Naive thymus-derived CD4-positive, alpha-beta T cell (primary cell): Measurements from ENCODE around the gene CARS2. TPM values are rescaled to one million over a fixed set of nuclear protein-coding genes. Genes with fewer than 3 reads are reported as not detected.
A peak's percentile ranks its signal among the peaks of the same experiment; 100 is the strongest.
"Not testable (repeated sequence)": the region's sequence is repeated elsewhere in the genome, so short reads cannot be mapped to it uniquely, and the experiment has no call there.

Experiments
- ATAC-seq: fragments of 150-1000 bp; cut with Tn5 transposase; 2 replicates; pipeline ENCODE4 v1.10.0; 2021; ENCODE audit warnings: mild to moderate bottlenecking, moderate library complexity
- CTCF ChIA-PET: fragments of 350-600 bp; sonication (Branson Sonifier 250); formaldehyde crosslinking; loops from one replicate; lab custom pipeline; 2021; ENCODE audit warnings: antibody characterized with exemption; lab: Charles Lee
- POLR2A ChIA-PET: fragments of 350-600 bp; sonication (Branson Sonifier 250); formaldehyde crosslinking; loops from one replicate; lab custom pipeline; 2021; ENCODE audit warnings: antibody characterized with exemption, inconsistent platforms; lab: Charles Lee
- DNase-seq, 9 donors: peaks; one replicate each; pipeline versions ENCODE4 v3.0.0 to v3.0.0-alpha.2; 2020 to 2022; ENCODE audit warnings: mixed read lengths in 1 of 9
- H3K27ac ChIP-seq: one replicate; pipeline ENCODE4 v1.7.0; 2013; ENCODE audit warnings: mild to moderate bottlenecking, low read depth, low read length, moderate library complexity
- H3K27me3 ChIP-seq, 2 donors: one replicate each; pipeline ENCODE4 v1.7.0; 2013; ENCODE audit warnings: low read length in 2 of 2, mild to moderate bottlenecking in 2 of 2, moderate library complexity in 2 of 2; ENCODE audit not compliant: control insufficient read depth in 2 of 2, insufficient read depth in 2 of 2
- H3K36me3 ChIP-seq, 3 experiments: 1 replicate in 2 of 3; 2 replicates in 1 of 3; pipeline ENCODE4 v1.7.0; 2013; ENCODE audit warnings: low read length in 3 of 3, mild to moderate bottlenecking in 3 of 3, moderate library complexity in 1 of 3; ENCODE audit not compliant: insufficient read depth in 3 of 3, control insufficient read depth in 2 of 3
- H3K4me1 ChIP-seq, 2 donors: one replicate each; pipeline ENCODE4 v1.7.0; 2013; ENCODE audit warnings: low read length in 2 of 2, mild to moderate bottlenecking in 2 of 2, moderate library complexity in 1 of 2; ENCODE audit not compliant: control insufficient read depth in 2 of 2, insufficient read depth in 2 of 2
- H3K4me3 ChIP-seq: 2 replicates; pipeline ENCODE4 v1.7.0; 2013; ENCODE audit warnings: mild to moderate bottlenecking, low read length
- H3K9me3 ChIP-seq, 3 experiments: 1 replicate in 2 of 3; 2 replicates in 1 of 3; pipeline ENCODE4 v1.7.0; 2013; ENCODE audit warnings: low read length in 3 of 3; ENCODE audit not compliant: control insufficient read depth in 2 of 3
- H3K27ac Mint-ChIP-seq, 9 donors: one replicate each; pipeline ENCODE4 v1.8.0; 2020 to 2022; ENCODE audit warnings: mixed read lengths in 9 of 9, mild to moderate bottlenecking in 8 of 9, moderate library complexity in 5 of 9, inconsistent platforms in 2 of 9
- H3K27me3 Mint-ChIP-seq, 5 donors: one replicate each; pipeline ENCODE4 v1.8.0; 2021 to 2022; ENCODE audit warnings: mixed read lengths in 5 of 5, mild to moderate bottlenecking in 1 of 5
- H3K36me3 Mint-ChIP-seq, 5 donors: one replicate each; pipeline ENCODE4 v1.8.0; 2020 to 2022; ENCODE audit warnings: mixed read lengths in 5 of 5, mild to moderate bottlenecking in 3 of 5, inconsistent platforms in 1 of 5
- H3K4me1 Mint-ChIP-seq, 7 donors: one replicate each; pipeline ENCODE4 v1.8.0; 2020 to 2022; ENCODE audit warnings: mixed read lengths in 7 of 7, mild to moderate bottlenecking in 3 of 7, inconsistent platforms in 1 of 7
- H3K4me3 Mint-ChIP-seq, 10 donors: one replicate each; pipeline ENCODE4 v1.8.0; 2020 to 2022; ENCODE audit warnings: mild to moderate bottlenecking in 10 of 10, mixed read lengths in 10 of 10, moderate library complexity in 6 of 10, inconsistent platforms in 2 of 10
- H3K9me3 Mint-ChIP-seq, 11 donors: one replicate each; pipeline ENCODE4 v1.8.0; 2020 to 2022; ENCODE audit warnings: mixed read lengths in 11 of 11, mild to moderate bottlenecking in 4 of 11, inconsistent platforms in 1 of 11, moderate library complexity in 1 of 11
- intact Hi-C, 2 donors: fragments of 100-400 bp; cut with micrococcal nuclease; formaldehyde crosslinking; loops; one replicate each; pipeline ENCODE4 v1.15.1; 2023
- polyA plus RNA-seq, 2 donors: library from polyadenylated mRNA; unstranded; fragments of 300-500 nt; fragmentation: Illumina TruSeq; gene quantifications; one replicate each; pipeline ENCODE4 v1.2.3, GENCODE V29; 2021
- total RNA-seq, 6 experiments: library from RNA in 5 of 6; stranded (reverse) in 5 of 6; gene quantifications; 1 replicate in 5 of 6; 2 replicates in 1 of 6; pipeline ENCODE4 v1.2.3 and lab custom pipeline; 2021 to 2026

Gene CARS2
- total and polyA plus RNA-seq, 7 experiments from 2014 or later = 28.6 to 106 (median 85.8) TPM

DNA sequence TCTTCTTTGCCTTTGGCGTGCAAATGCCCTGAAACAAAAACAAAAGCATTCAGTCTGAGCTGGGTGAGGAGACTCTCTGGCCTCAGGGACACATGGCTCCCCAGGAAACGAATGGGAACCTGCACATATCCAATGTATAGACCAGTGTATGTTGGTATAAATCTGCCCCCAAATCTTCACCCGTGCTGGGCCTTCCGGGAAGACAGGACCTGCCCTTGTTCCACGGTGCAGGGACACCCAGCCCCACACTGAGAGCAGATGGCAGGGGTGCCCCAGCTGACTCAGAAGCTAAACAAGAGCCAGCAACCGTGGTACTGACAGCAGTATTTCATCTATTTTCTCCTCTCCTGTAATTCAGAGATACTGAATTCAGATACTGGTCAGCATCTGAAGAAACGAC is 42.4 kb downstream of the CARS2 start:
- POLR2A ChIA-PET = interaction anchor here (0.6 kb wide), 1 partner anchor 52 kb away, joined by 3 read pairs; no protein-coding TSS in a partner anchor
- Histone ChIP-seq H3K27ac (no peak overlapping the region), H3K9me3 (no peaks in the 10 kb centered on the region), H3K36me3 (peaks cover 0 to 69% (median 6%) of the 10 kb centered on the region in 3 experiments), H3K27me3 (no peaks in the 10 kb centered on the region), H3K4me3 (no peak overlapping the region), H3K4me1 (peaks cover 0 to under 1% of the 10 kb centered on the region in 2 donors)
- CTCF ChIA-PET = no interaction called here
- peaks cover 8 to 18% (median 13%) of the 10 kb centered on the region in 7 donors for H3K4me1 Mint-ChIP-seq
- intact Hi-C loops = no loop called here
- no peak overlapping the region for H3K27ac Mint-ChIP-seq
- peaks cover 34 to 78% (median 53%) of the 10 kb centered on the region in 5 donors for H3K36me3 Mint-ChIP-seq
- DNase-seq (no peak), ATAC-seq (no peak)
- no peak overlapping the region for H3K4me3 Mint-ChIP-seq
- peaks cover 0 to 12% (median 6%) of the 10 kb centered on the region in 11 donors for H3K9me3 Mint-ChIP-seq
- H3K27me3 Mint-ChIP-seq = no peaks in the 10 kb centered on the region

DNA sequence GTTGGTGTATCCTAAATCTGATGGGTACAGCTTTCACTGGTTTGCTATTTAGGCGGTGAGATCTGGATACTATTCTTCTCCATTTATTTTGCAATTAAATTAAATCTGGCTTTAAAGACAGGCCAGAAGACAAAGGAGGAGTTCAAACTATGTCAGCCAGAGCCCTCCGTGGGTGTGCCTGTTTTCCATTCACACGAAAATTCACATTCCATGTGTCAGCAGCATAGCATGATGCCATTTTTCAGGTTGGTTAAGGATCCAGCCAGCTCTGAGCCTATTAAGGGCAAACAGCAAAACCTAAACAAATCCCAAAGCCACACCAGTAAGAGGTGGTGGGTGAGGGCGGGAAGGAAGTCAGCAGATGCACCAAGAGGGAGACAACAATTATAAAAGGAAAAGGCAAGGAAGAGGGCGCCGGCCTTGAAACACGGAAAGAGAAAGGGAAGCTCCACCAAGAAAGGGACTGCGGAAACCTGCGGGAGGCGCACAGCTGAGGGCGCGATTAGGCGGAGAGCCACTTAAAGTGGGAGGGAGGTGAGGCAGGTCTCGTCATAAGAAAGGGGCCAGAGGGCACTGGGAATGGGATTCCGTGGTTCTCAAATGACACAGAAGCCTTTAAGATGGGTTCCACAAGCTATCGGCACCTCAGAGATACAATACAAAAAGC is 43.0 kb downstream of the CARS2 start:
- no peaks in the 10 kb centered on the region for H3K27me3 ChIP-seq
- no peak overlapping the region for H3K4me3 ChIP-seq
- ChIA-PET CTCF (no interaction called here), POLR2A (no interaction called here)
- ATAC-seq (no peak), DNase-seq (no peak)
- peaks cover 4 to 7% of the 10 kb centered on the region in 2 donors for H3K4me1 ChIP-seq
- intact Hi-C loops = no loop called here
- H3K36me3 ChIP-seq = peaks cover 0 to 68% (median 6%) of the 10 kb centered on the region in 3 experiments
- Mint-ChIP-seq H3K9me3 (peaks cover 0 to 12% (median 6%) of the 10 kb centered on the region in 11 donors), H3K4me1 (peaks cover 14 to 24% (median 19%) of the 10 kb centered on the region in 7 donors), H3K36me3 (peaks cover 34 to 84% (median 58%) of the 10 kb centered on the region in 5 donors), H3K27ac (peak overlapping the region in 1 of 9 donors; percentile 22), H3K4me3 (no peak overlapping the region), H3K27me3 (no peaks in the 10 kb centered on the region)
- H3K9me3 ChIP-seq = no peaks in the 10 kb centered on the region
- no peak overlapping the region for H3K27ac ChIP-seq

DNA sequence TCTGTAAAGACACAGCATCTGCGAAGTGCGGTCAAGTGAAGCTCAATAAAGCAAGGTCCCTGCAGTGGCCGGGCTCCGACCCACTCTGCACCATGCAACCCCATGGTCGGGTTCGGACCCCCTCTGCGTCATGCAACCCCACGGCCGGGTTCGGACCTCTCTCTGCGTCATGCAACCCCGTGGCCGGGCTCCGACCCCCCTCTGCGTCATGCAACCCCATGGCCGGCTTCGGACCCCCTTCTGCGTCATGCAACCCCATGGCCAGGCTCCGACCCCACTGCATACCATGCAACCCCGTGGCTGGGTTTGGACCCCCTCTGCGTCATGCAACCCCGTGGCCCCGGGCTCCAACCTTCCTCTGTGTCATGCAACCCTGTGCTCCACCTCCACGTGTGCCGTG is 43.8 kb downstream of the CARS2 start:
- ATAC-seq (no peak), DNase-seq (no peak)
- Histone ChIP-seq H3K4me1 (peaks cover 6 to 9% of the 10 kb centered on the region in 2 donors), H3K27ac (no peak overlapping the region), H3K36me3 (peaks cover 0 to 60% (median 6%) of the 10 kb centered on the region in 3 experiments), H3K4me3 (no peak overlapping the region), H3K9me3 (no peaks in the 10 kb centered on the region), H3K27me3 (no peaks in the 10 kb centered on the region)
- no peaks in the 10 kb centered on the region for H3K27me3 Mint-ChIP-seq
- H3K4me3 Mint-ChIP-seq = no peak overlapping the region
- intact Hi-C loops = no loop called here
- no peak overlapping the region for H3K27ac Mint-ChIP-seq
- CTCF ChIA-PET = no interaction called here
- peaks cover 0 to 12% (median 6%) of the 10 kb centered on the region in 11 donors for H3K9me3 Mint-ChIP-seq
- peaks cover 17 to 31% (median 25%) of the 10 kb centered on the region in 7 donors for H3K4me1 Mint-ChIP-seq
- peaks cover 27 to 80% (median 60%) of the 10 kb centered on the region in 5 donors for H3K36me3 Mint-ChIP-seq
- POLR2A ChIA-PET = interaction anchor here (0.6 to 1.0 kb wide), 2 partner anchors 32 to 46 kb away, joined by 3 read pairs; no protein-coding TSS in a partner anchor

DNA sequence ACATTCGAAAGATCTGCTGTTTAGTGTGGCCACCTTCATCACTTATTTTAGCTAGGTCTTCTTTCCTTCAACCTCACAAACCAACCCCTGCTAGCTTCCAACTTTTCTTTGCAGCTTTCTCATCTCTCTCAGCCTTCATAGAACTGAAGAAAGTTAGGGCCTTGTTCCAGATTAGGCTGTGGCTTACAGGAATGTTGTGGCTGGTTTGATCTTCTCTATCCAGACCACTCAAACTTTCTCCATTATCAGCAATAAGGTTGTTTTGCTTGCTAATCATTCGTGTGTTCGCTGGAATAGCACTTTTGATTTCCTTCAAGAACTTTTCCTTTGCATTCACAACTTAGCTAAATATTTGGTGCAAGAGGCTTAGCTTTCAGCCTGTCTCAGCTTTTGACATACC is 44.7 kb downstream of the CARS2 start:
- Mint-ChIP-seq H3K4me1 (peaks cover 19 to 33% (median 28%) of the 10 kb centered on the region in 7 donors), H3K9me3 (peaks cover 0 to 12% (median 6%) of the 10 kb centered on the region in 11 donors), H3K36me3 (peaks cover 23 to 77% (median 56%) of the 10 kb centered on the region in 5 donors), H3K27me3 (no peaks in the 10 kb centered on the region), H3K27ac (no peak overlapping the region), H3K4me3 (no peak overlapping the region)
- POLR2A ChIA-PET = interaction anchor here (0.6 to 1.0 kb wide), 2 partner anchors 32 to 47 kb away, joined by 3 read pairs; no protein-coding TSS in a partner anchor
- intact Hi-C loops = no loop called here
- no peak overlapping the region for H3K27ac ChIP-seq
- CTCF ChIA-PET = no interaction called here
- H3K36me3 ChIP-seq = peaks cover 0 to 52% (median 6%) of the 10 kb centered on the region in 3 experiments
- ATAC-seq (no peak), DNase-seq (no peak)
- H3K4me1 ChIP-seq = peaks cover 6 to 9% of the 10 kb centered on the region in 2 donors
- no peaks in the 10 kb centered on the region for H3K27me3 ChIP-seq
- no peaks in the 10 kb centered on the region for H3K9me3 ChIP-seq
- no peak overlapping the region for H3K4me3 ChIP-seq

DNA sequence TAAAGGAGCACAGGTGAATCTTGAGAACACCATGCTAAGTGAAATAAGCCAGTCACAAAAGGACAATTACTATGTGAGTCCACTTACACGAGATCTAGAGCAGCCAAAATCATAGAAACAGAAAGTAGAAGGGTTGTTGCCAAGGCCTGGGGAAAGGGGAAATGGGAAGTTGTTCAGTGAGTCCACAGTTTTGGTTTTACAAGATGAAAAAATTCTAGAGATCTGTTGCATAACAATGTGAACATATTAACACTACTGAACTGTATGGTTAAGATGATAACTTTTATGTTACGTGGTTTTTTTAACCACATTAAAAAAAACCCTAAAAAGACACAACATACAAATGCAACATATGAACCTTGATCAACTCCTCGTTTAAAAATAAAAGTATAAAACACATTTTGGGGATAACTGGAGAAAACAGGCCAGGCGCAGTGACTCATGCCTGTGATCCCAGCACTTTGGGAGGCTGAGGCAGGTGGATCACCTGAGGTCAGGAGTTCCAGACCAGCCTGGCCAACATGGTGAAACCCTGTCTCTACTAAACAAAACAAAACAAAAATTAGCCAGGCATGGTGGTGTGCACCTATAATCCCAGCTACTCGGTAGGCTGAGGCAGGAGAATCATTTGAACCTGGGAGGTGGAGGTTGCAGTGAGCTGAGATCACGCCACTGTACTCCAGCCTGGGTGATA is 47.6 kb downstream of the CARS2 start:
- H3K36me3 ChIP-seq = peaks cover 0 to 51% (median 0%) of the 10 kb centered on the region in 3 experiments
- Mint-ChIP-seq H3K36me3 (peaks cover 27 to 58% (median 54%) of the 10 kb centered on the region in 5 donors), H3K4me3 (peak overlapping the region in 8 of 10 donors; percentile 17 to 51 (median 44)), H3K27ac (peak overlapping the region; percentile 14 to 76 (median 49)), H3K9me3 (peaks cover 0 to 12% (median 6%) of the 10 kb centered on the region in 11 donors), H3K4me1 (peaks cover 20 to 42% (median 31%) of the 10 kb centered on the region in 7 donors)
- H3K9me3 ChIP-seq, H3K27ac ChIP-seq, H3K4me1 ChIP-seq, H3K4me3 ChIP-seq, intact Hi-C loops, H3K27me3 Mint-ChIP-seq, POLR2A ChIA-PET, H3K27me3 ChIP-seq: not testable (repeated sequence)
- DNase-seq = peak in 4 of 9 donors; percentile 19 to 44 (median 34)
- CTCF ChIA-PET = interaction anchor here (0.6 to 0.8 kb wide), 3 partner anchors 9 to 83 kb away, joined by 3 read pairs; no protein-coding TSS in a partner anchor
- peak; percentile 94 for ATAC-seq

DNA sequence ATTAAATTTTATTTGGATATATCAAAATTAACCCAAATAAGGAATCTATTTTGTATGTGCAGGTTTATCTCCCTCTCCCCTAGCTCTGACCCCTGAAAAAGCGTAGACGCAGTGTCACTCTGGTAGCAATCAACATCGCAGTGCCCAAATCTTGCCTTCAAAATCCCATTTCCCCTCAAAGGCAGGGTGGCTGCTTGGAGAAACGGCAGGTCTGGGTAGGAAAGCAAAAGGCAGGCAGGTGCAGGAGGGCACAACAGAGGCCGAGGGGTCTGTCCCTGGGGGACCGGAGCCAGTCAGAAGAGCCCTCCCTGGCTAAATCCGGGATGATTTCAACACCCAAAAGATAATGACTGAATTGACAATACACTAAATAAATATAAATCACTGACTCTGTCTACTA is 48.7 kb downstream of the CARS2 start:
- CTCF ChIA-PET = interaction anchor here (0.8 kb wide), 1 partner anchor 8 kb away, joined by 3 read pairs; no protein-coding TSS in a partner anchor
- peaks cover 22 to 49% (median 43%) of the 10 kb centered on the region in 5 donors for H3K36me3 Mint-ChIP-seq

More for the DNA sequence above, 48.7 kb downstream of the CARS2 start:
- H3K27me3 Mint-ChIP-seq = no peaks in the 10 kb centered on the region
- DNase-seq = no peak
- Histone ChIP-seq H3K4me3 (no peak overlapping the region), H3K9me3 (no peaks in the 10 kb centered on the region), H3K27ac (no peak overlapping the region), H3K4me1 (peaks cover 6 to 9% of the 10 kb centered on the region in 2 donors), H3K36me3 (peaks cover 0 to 49% (median 0%) of the 10 kb centered on the region in 3 experiments), H3K27me3 (no peaks in the 10 kb centered on the region)
- POLR2A ChIA-PET = no interaction called here
- peak overlapping the region in 1 of 10 donors; percentile 14 for H3K4me3 Mint-ChIP-seq
- H3K9me3 Mint-ChIP-seq = peaks cover 0 to 12% (median 6%) of the 10 kb centered on the region in 11 donors
- intact Hi-C loops = no loop called here
- no peak for ATAC-seq
- peaks cover 20 to 42% (median 33%) of the 10 kb centered on the region in 7 donors for H3K4me1 Mint-ChIP-seq
- H3K27ac Mint-ChIP-seq = peak overlapping the region in 1 of 9 donors; percentile 33
